IPS-NIHi11 (cell line): Measurements from ENCODE around the gene CENPX.

Source experiments
- DNase-seq: peaks from one replicate; pipeline ENCODE4 v3.0.0; 2012; ENCODE audit warnings: mixed read lengths, low spot score

The CENPX gene

DNA sequence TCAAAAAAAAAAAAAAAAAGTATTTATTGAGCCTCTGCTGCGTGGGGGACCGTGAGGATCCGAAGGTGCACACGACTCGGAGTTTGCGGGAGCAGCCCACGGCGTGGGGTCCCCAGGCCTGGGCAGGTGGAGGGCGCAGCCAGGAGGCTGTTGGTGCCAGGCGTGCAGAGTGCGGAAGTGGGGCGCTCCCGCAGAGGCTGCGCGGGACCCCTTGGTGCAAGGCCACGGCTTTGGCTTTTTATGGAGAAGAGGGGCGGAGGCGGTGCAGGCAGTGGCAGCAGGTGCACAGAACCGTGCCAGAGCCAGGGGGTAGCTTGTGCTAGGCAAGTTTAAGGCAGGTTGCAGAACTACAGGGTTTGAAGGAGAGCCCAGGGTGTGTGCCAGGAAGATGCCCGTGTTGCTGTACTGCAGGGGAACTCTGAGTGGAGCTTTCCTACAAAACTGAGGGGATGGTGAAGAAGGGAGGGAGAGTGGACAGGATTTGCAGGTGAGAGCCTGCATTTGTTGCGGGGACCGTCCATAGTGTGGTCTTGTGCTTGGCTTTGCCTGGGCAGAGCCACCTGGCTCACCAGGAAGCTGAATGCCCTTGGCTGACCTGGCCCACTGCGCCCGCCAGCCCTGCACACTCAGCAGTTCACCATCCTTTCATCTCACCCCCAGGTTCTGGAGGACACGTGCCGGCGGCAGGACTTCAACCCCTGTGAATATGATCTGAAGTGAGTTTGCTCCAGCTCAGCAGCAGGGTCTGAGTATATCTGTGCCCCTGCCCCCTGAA lies 44.0 kb downstream of the CENPX start:
- no peak for DNase-seq

DNA sequence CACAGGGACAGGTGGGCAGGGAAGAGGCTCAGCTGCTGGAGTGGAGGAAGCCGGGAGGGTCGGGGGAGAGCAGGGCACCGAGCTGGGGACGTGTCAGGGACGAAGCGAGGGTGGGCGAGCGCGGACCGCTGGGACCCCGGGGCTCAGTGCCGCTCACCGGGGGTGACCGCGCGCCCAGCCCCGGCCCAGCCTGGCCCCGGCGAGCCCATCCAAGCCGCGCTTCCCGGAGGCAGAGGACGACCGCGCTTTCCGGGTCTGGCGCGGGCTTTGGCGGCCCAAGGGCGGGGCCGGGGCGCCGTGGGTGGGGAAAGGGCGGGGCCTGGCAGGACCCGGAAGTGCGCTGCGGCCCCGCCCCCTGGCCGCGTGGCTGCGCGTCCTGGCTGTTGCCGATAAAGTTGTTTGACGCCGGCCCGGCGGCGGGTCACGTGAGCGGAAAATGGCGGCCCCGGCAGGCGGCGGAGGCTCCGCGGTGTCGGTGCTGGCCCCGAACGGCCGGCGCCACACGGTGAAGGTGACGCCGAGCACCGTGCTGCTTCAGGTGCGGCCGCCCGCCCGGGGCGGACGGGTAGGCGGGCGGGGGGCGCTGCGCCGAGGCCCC lies 45.4 kb downstream of the CENPX start, which contains the start of gene ASPSCR1:
ASPSCR1 (plus strand) TSS at position 419 of the 598 bp plus-strand sequence; CDS start at position 437, 18 bp downstream.
- peak; percentile 94 for DNase-seq

DNA sequence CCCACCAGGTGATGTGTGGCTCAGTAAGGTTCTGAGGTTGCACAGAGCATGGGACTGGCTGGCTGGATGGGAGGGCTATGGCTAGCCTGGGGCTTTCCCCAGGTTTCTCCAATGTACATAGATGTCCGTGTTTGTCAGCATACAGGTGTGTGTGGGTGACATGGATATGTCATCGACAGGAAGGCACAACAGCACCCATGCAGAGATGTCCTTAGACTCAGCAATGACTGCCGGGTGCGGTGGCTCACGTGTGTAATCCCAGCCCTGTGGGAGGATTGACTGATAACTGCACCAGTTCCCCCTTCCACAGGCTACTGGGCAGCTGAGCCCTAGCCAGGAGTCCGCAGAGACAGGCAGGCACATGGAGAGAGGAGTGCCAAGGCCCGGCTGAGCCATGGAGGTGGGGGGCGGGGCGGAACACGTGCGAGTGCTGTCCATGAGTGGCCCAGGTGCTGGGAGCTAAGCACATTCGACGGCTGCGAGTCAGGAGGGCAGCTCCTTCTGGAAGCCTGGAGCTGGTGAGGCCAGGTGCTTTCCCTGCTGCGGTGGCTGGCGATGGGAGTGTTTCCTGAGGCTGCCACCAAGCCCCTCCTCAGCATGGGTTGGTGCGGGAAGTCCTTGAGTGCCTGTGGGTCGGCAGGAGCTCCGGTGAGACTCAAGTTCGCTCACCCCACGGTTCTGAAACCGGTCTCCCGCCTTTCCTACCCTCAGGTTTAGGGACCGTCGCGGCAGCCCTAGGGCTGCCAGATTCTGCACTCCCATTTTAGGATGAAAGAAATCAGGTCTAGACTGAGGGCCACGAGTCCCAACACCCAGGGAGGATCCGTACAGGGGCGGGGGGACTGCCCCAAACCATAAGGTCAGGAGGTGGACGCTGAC lies 46.1 kb downstream of the CENPX start:
- DNase-seq = peak; percentile 18

DNA sequence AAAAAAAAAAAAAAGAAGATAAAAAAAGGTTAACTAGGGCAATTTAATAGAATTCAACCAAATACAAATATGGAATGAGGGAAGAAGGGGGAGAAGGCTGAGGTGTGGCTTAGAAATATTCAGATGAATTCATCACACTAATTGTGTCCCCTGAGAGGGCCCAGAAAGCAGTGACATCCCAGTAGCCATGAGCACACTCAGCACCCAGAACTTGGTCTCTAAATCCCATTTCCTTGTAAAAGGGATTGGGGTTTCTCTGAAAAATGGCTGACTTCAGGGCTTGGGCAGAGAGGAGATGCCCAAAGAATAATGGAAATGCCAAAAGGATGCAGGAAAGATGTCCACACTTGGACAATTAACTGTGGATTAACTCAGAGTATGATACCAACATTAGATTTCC lies 49.2 kb downstream of the CENPX start:
- DNase-seq = no peak

DNA sequence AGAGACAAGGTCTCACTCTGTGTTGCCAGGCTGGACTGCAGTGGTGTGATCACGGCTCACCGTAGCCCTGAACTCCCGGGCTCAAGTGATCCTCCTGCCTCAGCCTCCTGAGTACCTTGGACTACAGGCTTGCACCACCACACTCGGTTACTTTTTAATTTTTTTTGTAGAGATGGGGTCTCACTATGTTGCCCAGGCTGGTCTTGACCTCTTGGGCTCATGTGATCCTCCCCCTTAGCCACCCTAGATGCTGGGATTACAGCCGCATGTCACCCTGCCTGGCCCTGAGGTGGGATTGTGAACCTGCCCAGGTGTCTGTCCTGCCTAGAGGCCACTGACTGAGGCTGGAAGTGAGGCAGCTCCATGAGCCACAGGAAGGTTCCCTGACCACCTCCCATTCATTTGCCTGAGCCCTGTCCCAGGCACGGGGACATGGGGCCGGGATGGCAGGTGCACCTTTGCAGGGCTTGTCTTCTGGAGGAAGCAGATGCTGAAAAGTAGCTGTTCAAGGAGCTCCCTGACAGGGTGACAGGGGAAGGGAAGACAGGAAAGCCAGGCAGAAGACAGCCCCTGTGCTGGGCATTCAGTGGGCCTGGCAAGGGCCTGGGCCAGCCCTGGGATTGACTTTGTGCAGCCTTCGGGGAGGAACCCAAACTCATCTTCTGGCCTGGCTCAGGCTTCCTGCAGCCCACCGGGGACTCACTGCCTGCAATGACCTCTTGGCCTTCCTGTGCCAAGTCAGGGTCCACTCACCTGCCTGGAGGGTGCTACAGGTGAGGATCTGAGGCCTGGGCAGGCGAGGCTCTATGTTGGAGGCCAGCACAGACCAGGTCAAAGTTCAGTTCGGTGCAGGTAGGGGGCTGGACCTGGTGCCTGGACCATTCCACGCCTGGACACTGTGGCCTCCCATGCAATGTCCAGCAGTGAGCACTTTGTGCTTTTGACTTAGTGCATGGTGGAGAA lies 53.5 kb downstream of the CENPX start:
- no peak for DNase-seq
